HG02943 (cell line): Measurements from ENCODE around the gene TYW5.

ENCODE experiments used
- ATAC-seq: cut with Tn5 transposase; IDR thresholded peaks from one replicate; pipeline ENCODE4 v1.9.1; 2021; ENCODE audit warnings: mild to moderate bottlenecking, low read depth, moderate library complexity; ENCODE audit not compliant: unreplicated experiment

TYW5 gene

GRCh38 chr2:199977984-199978415 is 22.7 kb upstream of the TYW5 start:
- peak; percentile 82 for ATAC-seq

GRCh38 chr2:199975273-199975895 is 20.1 kb upstream of the TYW5 start:
- ATAC-seq = no peak

GRCh38 chr2:199973703-199974102 is 18.4 kb upstream of the TYW5 start:
- no peak for ATAC-seq

GRCh38 chr2:199972088-199972626 is 16.9 kb upstream of the TYW5 start:
- ATAC-seq = no peak

- no peak for ATAC-seq
Observed at GRCh38 chr2:199968126-199968525, 12.8 kb upstream of the TYW5 start.

GRCh38 chr2:199966976-199967375 is 11.7 kb upstream of the TYW5 start:
- no peak for ATAC-seq

- ATAC-seq = no peak
Observed at GRCh38 chr2:199966405-199966804, 11.1 kb upstream of the TYW5 start.

- ATAC-seq = no peak
Observed at GRCh38 chr2:199962203-199962602, 6.9 kb upstream of the TYW5 start.

GRCh38 chr2:199958014-199958413 is 2.7 kb upstream of the TYW5 start:
- no peak for ATAC-seq

- no peak for ATAC-seq
Observed at GRCh38 chr2:199956062-199956380, 730 bp upstream of the TYW5 start.

GRCh38 chr2:199955007-199955338 is 318 bp downstream of the TYW5 start:
- peak; percentile 48 for ATAC-seq

GRCh38 chr2:199951023-199951422 is 4.3 kb downstream of the TYW5 start:
- no peak for ATAC-seq

GRCh38 chr2:199950396-199950795 is 4.9 kb downstream of the TYW5 start:
- ATAC-seq = no peak

GRCh38 chr2:199946836-199947235 is 8.5 kb downstream of the TYW5 start:
- no peak for ATAC-seq

- ATAC-seq = no peak
Observed at GRCh38 chr2:199946196-199946595, 9.1 kb downstream of the TYW5 start.

- ATAC-seq = no peak
Observed at GRCh38 chr2:199943373-199943772, 11.9 kb downstream of the TYW5 start.

GRCh38 chr2:199940373-199940772 is 14.9 kb downstream of the TYW5 start:
- no peak for ATAC-seq

GRCh38 chr2:199936554-199936953 is 18.7 kb downstream of the TYW5 start:
- no peak for ATAC-seq

- no peak for ATAC-seq
Observed at GRCh38 chr2:199933466-199933865, 21.8 kb downstream of the TYW5 start.

GRCh38 chr2:199932312-199932855 is 22.9 kb downstream of the TYW5 start:
- no peak for ATAC-seq

- no peak for ATAC-seq
Observed at GRCh38 chr2:199929262-199929661, 26.0 kb downstream of the TYW5 start.

- ATAC-seq = no peak
Observed at GRCh38 chr2:199928626-199929025, 26.7 kb downstream of the TYW5 start.

GRCh38 chr2:199928226-199928625 is 27.1 kb downstream of the TYW5 start:
- no peak for ATAC-seq
